ENCODE results near the gene CLCN5. TPM values are rescaled to one million over a fixed set of nuclear protein-coding genes. Genes with fewer than 3 reads are reported as not detected.

The CLCN5 gene
- total RNA-seq, 1 donor from 2014 or later = 8.7 TPM

DNA sequence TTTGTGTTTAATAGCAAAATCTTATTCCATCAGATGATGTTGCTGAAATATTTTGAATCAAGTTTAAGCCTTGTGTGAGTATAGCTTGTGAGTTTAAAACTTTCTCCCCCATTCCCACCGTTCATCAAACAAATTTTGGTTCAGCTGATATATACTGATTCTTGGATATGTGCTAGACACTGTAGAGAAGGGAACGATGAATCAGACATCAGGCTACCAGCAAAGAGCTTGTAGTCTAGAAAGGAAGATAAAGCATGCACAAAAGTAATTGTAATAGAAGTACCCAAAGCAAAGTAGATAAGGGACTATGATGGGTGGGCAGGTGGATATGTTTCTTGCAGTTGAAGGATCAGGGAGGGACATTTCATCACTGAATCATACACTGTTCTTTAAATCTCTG lies 146.5 kb downstream of the CLCN5 start:
- Histone ChIP-seq H3K27ac (no peak overlapping the region), H3K4me1 (peaks cover 8% of the 10 kb centered on the region), H3K4me3 (no peak overlapping the region), H3K9ac (no peak overlapping the region), H3K9me3 (ENCODE audit: low read depth) (no peaks in the 10 kb centered on the region), H3K36me3 (no peaks in the 10 kb centered on the region), H3K79me2 (ENCODE audit: low read depth) (no peaks in the 10 kb centered on the region), H3K27me3 (no peaks in the 10 kb centered on the region), H3F3A (ENCODE audit: low read depth) (peaks cover 13% of the 10 kb centered on the region), H2AFZ (replicated peaks) (no peak overlapping the region), H4K20me1 (ENCODE audit: low read depth) (no peaks in the 10 kb centered on the region), H3K4me2 (no peak overlapping the region)
- Mint-ChIP-seq H3K9me3 (no peaks in the 10 kb centered on the region), H3K27ac (no peak overlapping the region), H3K27me3 (ENCODE audit: insufficient read depth, low read depth) (no peaks in the 10 kb centered on the region), H3K4me1 (peaks cover 9% of the 10 kb centered on the region), H3K4me3 (no peak overlapping the region), H3K36me3 (peaks cover 2% of the 10 kb centered on the region)
- DNase-seq (ENCODE audit: low spot score) = no peak
- TF ChIP-seq CTCF (IDR thresholded peaks at IDR 0.05) (no peak), EZH2phosphoT487 (IDR thresholded peaks at IDR 0.05) (no peak), EZH2 (IDR thresholded peaks at IDR 0.05) (no peak)

- H2AFZ ChIP-seq (replicated peaks) = no peak overlapping the region
- H3K4me2 ChIP-seq = no peak overlapping the region
- peaks cover 9% of the 10 kb centered on the region for H3K4me1 Mint-ChIP-seq
- DNase-seq (ENCODE audit: low spot score) = no peak
- H3K36me3 Mint-ChIP-seq = peaks cover 2% of the 10 kb centered on the region
- peaks cover 13% of the 10 kb centered on the region for H3F3A ChIP-seq (ENCODE audit: low read depth)
- no peaks in the 10 kb centered on the region for H4K20me1 ChIP-seq (ENCODE audit: low read depth)
- no peak overlapping the region for H3K4me3 ChIP-seq
- no peaks in the 10 kb centered on the region for H3K36me3 ChIP-seq
- H3K9me3 Mint-ChIP-seq = no peaks in the 10 kb centered on the region
- no peaks in the 10 kb centered on the region for H3K9me3 ChIP-seq (ENCODE audit: low read depth)
- no peak overlapping the region for H3K27ac Mint-ChIP-seq
- no peaks in the 10 kb centered on the region for H3K79me2 ChIP-seq (ENCODE audit: low read depth)
- TF ChIP-seq EZH2phosphoT487 (IDR thresholded peaks at IDR 0.05) = no peak
- no peak for TF ChIP-seq CTCF (IDR thresholded peaks at IDR 0.05)
- no peaks in the 10 kb centered on the region for H3K27me3 ChIP-seq
- no peak overlapping the region for H3K9ac ChIP-seq
- H3K4me3 Mint-ChIP-seq = no peak overlapping the region
- no peaks in the 10 kb centered on the region for H3K27me3 Mint-ChIP-seq (ENCODE audit: insufficient read depth, low read depth)
- H3K4me1 ChIP-seq = peaks cover 8% of the 10 kb centered on the region
- H3K27ac ChIP-seq = no peak overlapping the region
Observed at GRCh38 chrX:50071494-50071893, 149.1 kb downstream of the CLCN5 start.

DNA sequence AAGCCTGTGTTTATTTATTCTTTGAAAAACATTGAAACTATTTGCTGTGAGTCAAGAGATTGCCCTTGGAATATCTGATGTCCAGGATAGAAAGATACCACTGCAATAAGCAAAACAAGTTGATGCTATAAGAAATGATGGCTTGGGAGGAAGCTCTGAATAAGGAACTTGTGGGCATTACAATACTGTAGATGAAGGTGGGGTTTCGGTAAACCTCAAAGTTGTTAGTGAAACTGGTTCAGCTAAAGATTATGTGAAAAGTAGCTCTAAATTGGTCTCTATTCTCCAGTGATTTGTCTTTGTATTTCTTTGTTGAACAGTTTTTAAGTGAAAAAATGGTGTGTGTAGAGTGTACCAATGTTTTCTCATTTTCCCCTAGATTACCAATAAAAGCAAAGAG lies 149.7 kb downstream of the CLCN5 start:
- no peaks in the 10 kb centered on the region for H3K27me3 Mint-ChIP-seq (ENCODE audit: insufficient read depth, low read depth)
- no peak overlapping the region for H3K27ac ChIP-seq
- H3K9me3 ChIP-seq (ENCODE audit: low read depth) = no peaks in the 10 kb centered on the region
- peaks cover 10% of the 10 kb centered on the region for H3F3A ChIP-seq (ENCODE audit: low read depth)
- H3K36me3 ChIP-seq = no peaks in the 10 kb centered on the region
- peaks cover 2% of the 10 kb centered on the region for H3K36me3 Mint-ChIP-seq
- H3K27ac Mint-ChIP-seq = no peak overlapping the region
- H4K20me1 ChIP-seq (ENCODE audit: low read depth) = no peaks in the 10 kb centered on the region
- no peak for TF ChIP-seq EZH2 (IDR thresholded peaks at IDR 0.05)
- TF ChIP-seq EZH2phosphoT487 (IDR thresholded peaks at IDR 0.05) = no peak
- TF ChIP-seq CTCF (IDR thresholded peaks at IDR 0.05) = no peak
- DNase-seq (ENCODE audit: low spot score) = no peak
- no peak overlapping the region for H3K9ac ChIP-seq
- H3K27me3 ChIP-seq = no peaks in the 10 kb centered on the region
- peaks cover 9% of the 10 kb centered on the region for H3K4me1 Mint-ChIP-seq
- no peaks in the 10 kb centered on the region for H3K79me2 ChIP-seq (ENCODE audit: low read depth)
- no peak overlapping the region for H2AFZ ChIP-seq (replicated peaks)
- no peak overlapping the region for H3K4me3 ChIP-seq
- H3K9me3 Mint-ChIP-seq = no peaks in the 10 kb centered on the region
- H3K4me1 ChIP-seq = peaks cover 5% of the 10 kb centered on the region
- no peak overlapping the region for H3K4me2 ChIP-seq
- no peak overlapping the region for H3K4me3 Mint-ChIP-seq
